ENCODE data around the gene HEPN1. TPM values are rescaled to one million over a fixed set of nuclear protein-coding genes. Genes with fewer than 3 reads are reported as not detected.

HEPN1 gene
- polyA plus RNA-seq, 1 donor from 2014 or later: not detected

GRCh38 chr11:124869856-124870387 lies 49.1 kb upstream of the HEPN1 start:
- Histone ChIP-seq H3K9me3 (ENCODE audit: low read length) (no peaks in the 10 kb centered on the region), H3K27ac (ENCODE audit: low read length) (no peak overlapping the region), H2AFZ (ENCODE audit: low read depth, low read length) (no peak overlapping the region), H3K36me3 (ENCODE audit: insufficient read depth, low read length) (no peaks in the 10 kb centered on the region), H3K9ac (ENCODE audit: low read length) (no peak overlapping the region), H3F3A (ENCODE audit: insufficient read depth, low read length, poor library complexity, severe bottlenecking) (no peaks in the 10 kb centered on the region), H4K20me1 (ENCODE audit: insufficient read depth) (no peaks in the 10 kb centered on the region), H3K79me2 (replicated peaks; ENCODE audit: insufficient read depth, low read length) (no peaks in the 10 kb centered on the region), H3K4me2 (ENCODE audit: low read length) (no peak overlapping the region), H3K9me2 (ENCODE audit: insufficient read depth, low read length) (no peaks in the 10 kb centered on the region), H3K4me3 (ENCODE audit: low read length) (no peak overlapping the region), H3K27me3 (ENCODE audit: insufficient read depth, low read depth, low read length) (peaks cover 79% of the 10 kb centered on the region)
- TF ChIP-seq EZH2 (IDR thresholded peaks at IDR 0.05; ENCODE audit: borderline replicate concordance, insufficient read depth, low read length, poor library complexity, severe bottlenecking) (no peak), TAF1 (IDR thresholded peaks at IDR 0.05; ENCODE audit: low read depth) (no peak), REST (IDR thresholded peaks at IDR 0.05; ENCODE audit: borderline replicate concordance) (no peak), MXI1 (conservative IDR thresholded peaks at IDR 0.05; ENCODE audit: poor library complexity, severe bottlenecking) (no peak), EP300 (conservative IDR thresholded peaks at IDR 0.05; ENCODE audit: poor library complexity, severe bottlenecking) (no peak), CTCF (IDR thresholded peaks at IDR 0.05; ENCODE audit: poor library complexity, severe bottlenecking) (no peak), SMC3 (conservative IDR thresholded peaks at IDR 0.05; ENCODE audit: poor library complexity) (no peak), RAD21 (conservative IDR thresholded peaks at IDR 0.05) (no peak), POLR2AphosphoS5 (IDR thresholded peaks at IDR 0.05) (no peak)

GRCh38 chr11:124870430-124870829 lies 48.6 kb upstream of the HEPN1 start:
- peaks cover 77% of the 10 kb centered on the region for H3K27me3 ChIP-seq (ENCODE audit: insufficient read depth, low read depth, low read length)
- H3K9ac ChIP-seq (ENCODE audit: low read length): no peak overlapping the region
- no peaks in the 10 kb centered on the region for H3F3A ChIP-seq (ENCODE audit: insufficient read depth, low read length, poor library complexity, severe bottlenecking)
- H3K36me3 ChIP-seq (ENCODE audit: insufficient read depth, low read length): no peaks in the 10 kb centered on the region
- H2AFZ ChIP-seq (ENCODE audit: low read depth, low read length): no peak overlapping the region
- H3K9me3 ChIP-seq (ENCODE audit: low read length): no peaks in the 10 kb centered on the region
- H3K27ac ChIP-seq (ENCODE audit: low read length): no peak overlapping the region
- H3K4me2 ChIP-seq (ENCODE audit: low read length): no peak overlapping the region
- H3K79me2 ChIP-seq (replicated peaks; ENCODE audit: insufficient read depth, low read length): no peaks in the 10 kb centered on the region
- TF ChIP-seq SMC3 (conservative IDR thresholded peaks at IDR 0.05; ENCODE audit: poor library complexity) (no peak), REST (IDR thresholded peaks at IDR 0.05; ENCODE audit: borderline replicate concordance) (no peak), POLR2AphosphoS5 (IDR thresholded peaks at IDR 0.05) (no peak), RAD21 (conservative IDR thresholded peaks at IDR 0.05) (no peak), EZH2 (IDR thresholded peaks at IDR 0.05; ENCODE audit: borderline replicate concordance, insufficient read depth, low read length, poor library complexity, severe bottlenecking) (no peak), EP300 (conservative IDR thresholded peaks at IDR 0.05; ENCODE audit: poor library complexity, severe bottlenecking) (no peak), MXI1 (conservative IDR thresholded peaks at IDR 0.05; ENCODE audit: poor library complexity, severe bottlenecking) (no peak), TAF1 (IDR thresholded peaks at IDR 0.05; ENCODE audit: low read depth) (no peak), CTCF (IDR thresholded peaks at IDR 0.05; ENCODE audit: poor library complexity, severe bottlenecking) (no peak)
- no peaks in the 10 kb centered on the region for H3K9me2 ChIP-seq (ENCODE audit: insufficient read depth, low read length)
- H3K4me3 ChIP-seq (ENCODE audit: low read length): no peak overlapping the region
- no peaks in the 10 kb centered on the region for H4K20me1 ChIP-seq (ENCODE audit: insufficient read depth)
